Stomach (tissue), 4 donors: Measurements from ENCODE around the gene C2CD2.

Experiments
- CTCF ChIP-seq, 7 experiments: fragments of 450-650 bp in 4 of 7; fragments of 200-600 bp in 3 of 7; sonication (generic) in 3 of 7; IDR thresholded peaks; one replicate each; pipeline ENCODE4 v1.5.1; 2016 to 2019; ENCODE audit warnings: antibody characterized with exemption in 7 of 7, control low read depth in 2 of 7, mild to moderate bottlenecking in 1 of 7
- POLR2A ChIP-seq, 4 donors: fragments of 450-650 bp; IDR thresholded peaks; one replicate each; pipeline ENCODE4 v1.6.1; 2016; ENCODE audit warnings: antibody characterized with exemption in 4 of 4, control low read depth in 2 of 4, mild to moderate bottlenecking in 1 of 4, moderate library complexity in 1 of 4

GRCh38 chr21:41943851-41944250 lies 10.0 kb downstream of the C2CD2 start:
- TF ChIP-seq CTCF (IDR thresholded peaks at IDR 0.05): no peak
- TF ChIP-seq POLR2A (IDR thresholded peaks at IDR 0.05): no peak
